Thoracic aorta (tissue), 2 donors: ENCODE measurements around the gene B3GALT6. TPM values are rescaled to one million over a fixed set of nuclear protein-coding genes. Genes with fewer than 3 reads are reported as not detected.

Experiments used
- ATAC-seq: fragments of 150-250 bp; one replicate; pipeline ENCODE4 v1.8.0; 2017; ENCODE audit warnings: low read depth; ENCODE audit not compliant: insufficient number of reproducible peaks, low FRiP score
- DNase-seq: peaks from one replicate; pipeline ENCODE4 v3.0.0-alpha.2; 2020; ENCODE audit warnings: low spot score
- H3K27ac ChIP-seq, 2 donors: fragments of 200-600 bp; sonication (generic); 1 replicate in 1 of 2; 2 replicates in 1 of 2; pipeline ENCODE4 v1.5.1; 2016; ENCODE audit warnings: mild to moderate bottlenecking in 2 of 2, moderate library complexity in 2 of 2
- H3K27me3 ChIP-seq: fragments of 200-600 bp; sonication (generic); replicated peaks from 2 replicates; pipeline ENCODE4 v1.6.0; 2016; ENCODE audit warnings: mild to moderate bottlenecking; ENCODE audit not compliant: insufficient read depth
- H3K36me3 ChIP-seq: fragments of 200-600 bp; sonication (generic); one replicate; pipeline ENCODE4 v1.5.1; 2016
- H3K4me1 ChIP-seq, 2 donors: fragments of 200-600 bp; sonication (generic); 1 replicate in 1 of 2; 2 replicates in 1 of 2; pipeline versions ENCODE4 v1.5.1 to v1.6.0; 2016; ENCODE audit warnings: low read depth in 2 of 2, mild to moderate bottlenecking in 1 of 2; ENCODE audit not compliant: control insufficient read depth in 1 of 2
- H3K4me3 ChIP-seq: fragments of 200-600 bp; sonication (generic); 2 replicates; pipeline ENCODE4 v1.5.1; 2016; ENCODE audit warnings: mild to moderate bottlenecking
- H3K9me3 ChIP-seq: fragments of 200-600 bp; sonication (generic); 2 replicates; pipeline ENCODE4 v1.5.1; 2016
- total RNA-seq, 2 donors: library from RNA; depleted of rRNA; stranded (reverse); fragments of >200 nt; gene quantifications; one replicate each; pipeline versions ENCODE4 v1.1.0 to v1.2.3, GENCODE V29; 2016
- TF ChIP-seq, protein P1 (sequence below): fragments of 200-600 bp; sonication (generic); IDR thresholded peaks from one replicate; pipeline ENCODE4 v1.5.1; 2019; ENCODE audit warnings: antibody characterized with exemption

Gene B3GALT6
- total RNA-seq, 2 donors from 2014 or later, result 15.5 to 25.3 TPM

DNA sequence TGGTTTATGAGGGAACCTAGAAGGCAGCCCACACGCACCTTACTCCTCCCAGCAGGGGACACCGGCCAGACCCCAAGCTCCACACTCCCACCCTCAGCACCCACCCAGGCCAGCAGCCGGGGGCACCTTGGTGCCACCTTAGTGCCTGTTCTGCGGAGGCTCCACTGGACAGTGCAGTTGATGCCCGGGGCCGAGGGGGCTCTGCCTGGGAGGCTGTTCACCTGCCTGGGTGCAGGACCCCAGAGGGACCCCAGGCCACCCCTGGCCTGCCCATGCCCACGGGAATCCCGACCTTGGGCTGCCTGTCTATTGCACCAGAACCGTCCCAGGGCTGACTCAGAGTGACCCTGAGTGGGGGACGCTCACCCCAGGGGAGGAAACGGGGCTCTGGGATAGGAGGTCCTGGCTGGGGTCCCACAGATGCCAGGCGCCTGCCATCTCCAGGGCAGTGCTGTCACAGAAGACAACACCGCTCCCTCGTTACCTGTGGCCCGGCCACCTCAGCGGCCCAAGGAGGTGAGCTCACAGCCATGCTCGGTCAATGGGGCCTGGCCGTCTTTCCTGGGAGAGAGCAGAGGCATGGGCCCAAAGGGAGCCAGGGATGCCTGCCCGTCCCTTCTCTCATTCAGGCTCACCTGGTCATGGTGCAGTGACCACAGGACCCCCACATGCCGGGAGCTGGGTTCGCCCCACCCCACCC lies 48.9 kb downstream of the B3GALT6 start:
- DNase-seq, result no peak
- Histone ChIP-seq H3K27me3 (no peaks in the 10 kb centered on the region), H3K4me3 (no peak overlapping the region), H3K4me1 (no peaks in the 10 kb centered on the region), H3K27ac (no peak overlapping the region), H3K9me3 (no peaks in the 10 kb centered on the region), H3K36me3 (no peaks in the 10 kb centered on the region)
- no peak for ATAC-seq
- TF ChIP-seq, protein P1, sequence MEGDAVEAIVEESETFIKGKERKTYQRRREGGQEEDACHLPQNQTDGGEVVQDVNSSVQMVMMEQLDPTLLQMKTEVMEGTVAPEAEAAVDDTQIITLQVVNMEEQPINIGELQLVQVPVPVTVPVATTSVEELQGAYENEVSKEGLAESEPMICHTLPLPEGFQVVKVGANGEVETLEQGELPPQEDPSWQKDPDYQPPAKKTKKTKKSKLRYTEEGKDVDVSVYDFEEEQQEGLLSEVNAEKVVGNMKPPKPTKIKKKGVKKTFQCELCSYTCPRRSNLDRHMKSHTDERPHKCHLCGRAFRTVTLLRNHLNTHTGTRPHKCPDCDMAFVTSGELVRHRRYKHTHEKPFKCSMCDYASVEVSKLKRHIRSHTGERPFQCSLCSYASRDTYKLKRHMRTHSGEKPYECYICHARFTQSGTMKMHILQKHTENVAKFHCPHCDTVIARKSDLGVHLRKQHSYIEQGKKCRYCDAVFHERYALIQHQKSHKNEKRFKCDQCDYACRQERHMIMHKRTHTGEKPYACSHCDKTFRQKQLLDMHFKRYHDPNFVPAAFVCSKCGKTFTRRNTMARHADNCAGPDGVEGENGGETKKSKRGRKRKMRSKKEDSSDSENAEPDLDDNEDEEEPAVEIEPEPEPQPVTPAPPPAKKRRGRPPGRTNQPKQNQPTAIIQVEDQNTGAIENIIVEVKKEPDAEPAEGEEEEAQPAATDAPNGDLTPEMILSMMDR, result no peak

DNA sequence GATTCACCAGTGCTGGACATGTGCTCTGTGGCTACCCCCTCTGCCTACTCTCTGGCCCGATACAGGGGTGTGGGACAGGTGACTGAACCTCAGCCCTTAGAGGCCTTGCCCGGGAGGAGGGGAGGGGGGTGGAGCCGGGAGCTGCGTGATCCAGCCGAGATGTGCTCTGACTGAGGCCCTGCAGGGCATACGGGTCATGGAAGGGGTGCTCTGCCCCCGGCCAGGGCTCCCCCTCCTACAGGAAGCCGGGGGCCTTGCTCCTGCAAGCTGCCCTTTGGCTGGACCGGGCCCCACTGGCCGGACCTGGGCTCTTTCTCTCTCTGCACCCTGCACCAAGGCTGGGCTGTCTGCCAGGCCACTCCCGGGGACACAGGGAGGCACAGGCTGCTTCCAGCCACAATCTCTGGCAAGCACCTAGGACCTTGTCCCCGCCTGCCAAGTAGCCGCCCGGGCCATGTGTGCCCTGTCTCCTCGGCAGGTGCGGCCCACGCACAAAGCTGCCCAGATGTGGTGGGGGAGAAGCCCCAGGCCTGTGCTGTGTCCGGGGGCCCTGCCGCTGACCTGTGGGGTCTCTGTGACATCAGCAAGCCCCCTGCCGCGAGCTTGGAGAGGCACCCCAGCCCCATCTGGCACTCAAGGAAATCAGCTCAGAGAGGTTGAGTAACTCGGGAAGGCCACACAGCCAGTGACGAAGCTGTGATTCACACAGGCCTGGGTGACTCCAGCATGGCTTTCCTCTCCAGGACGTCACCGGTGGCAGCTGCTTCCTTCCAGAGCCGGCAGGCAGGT lies 49.7 kb downstream of the B3GALT6 start:
- H3K27ac ChIP-seq, result no peak overlapping the region
- H3K36me3 ChIP-seq, result no peaks in the 10 kb centered on the region
- H3K4me1 ChIP-seq, result no peaks in the 10 kb centered on the region
- ATAC-seq (no peak), DNase-seq (no peak)
- H3K9me3 ChIP-seq, result no peaks in the 10 kb centered on the region
- TF ChIP-seq, protein P1, result no peak
- H3K4me3 ChIP-seq, result no peak overlapping the region
- no peaks in the 10 kb centered on the region for H3K27me3 ChIP-seq

DNA sequence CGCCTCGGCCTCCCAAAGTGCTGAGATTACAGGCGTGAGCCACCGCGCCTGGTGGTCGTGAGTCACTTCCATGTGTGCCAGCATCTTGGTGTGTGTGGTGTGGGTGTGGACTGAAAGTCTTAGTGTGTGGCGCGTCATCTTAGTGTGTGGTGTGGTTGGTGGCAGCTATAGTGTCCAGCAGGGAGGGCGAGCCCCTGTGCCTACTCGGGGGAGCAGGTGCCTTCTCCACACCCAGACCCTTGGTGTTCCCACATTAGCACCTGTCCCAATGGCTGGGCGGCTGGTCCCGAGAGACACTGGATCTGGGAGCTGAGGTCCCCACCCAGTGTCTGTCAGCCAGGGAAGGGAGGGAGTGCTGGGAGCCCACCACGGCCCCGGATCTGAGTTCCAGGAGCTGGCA lies 51.0 kb downstream of the B3GALT6 start:
- Histone ChIP-seq H3K4me3 (no peak overlapping the region), H3K27me3 (no peaks in the 10 kb centered on the region), H3K9me3 (no peaks in the 10 kb centered on the region), H3K36me3 (no peaks in the 10 kb centered on the region), H3K27ac (no peak overlapping the region), H3K4me1 (no peaks in the 10 kb centered on the region)
- TF ChIP-seq, protein P1, result no peak
- no peak for DNase-seq
- ATAC-seq, result no peak

DNA sequence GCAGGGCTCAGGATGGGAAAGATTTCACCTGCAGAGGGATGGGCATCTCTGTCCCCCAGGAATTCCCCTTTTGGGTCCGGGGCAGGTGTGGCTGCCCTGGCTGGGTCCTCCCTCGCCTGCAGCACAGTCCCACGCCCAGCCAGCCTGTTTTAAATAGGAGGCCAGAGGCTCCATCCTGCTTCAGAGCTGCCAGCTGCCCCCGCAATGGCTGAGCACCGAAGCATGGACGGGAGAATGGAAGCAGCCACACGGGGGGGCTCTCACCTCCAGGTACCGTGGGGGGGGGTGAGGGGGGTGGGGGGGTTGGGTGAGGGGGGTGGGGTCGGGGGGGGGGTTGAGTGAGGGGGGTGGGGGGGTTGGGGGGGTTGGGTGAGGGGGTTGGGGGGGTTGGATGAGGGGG lies 51.8 kb downstream of the B3GALT6 start:
- no peak for ATAC-seq

More for the DNA sequence above, 51.8 kb downstream of the B3GALT6 start:
- Histone ChIP-seq H3K4me3 (no peak overlapping the region), H3K36me3 (no peaks in the 10 kb centered on the region), H3K4me1 (no peaks in the 10 kb centered on the region), H3K27me3 (no peaks in the 10 kb centered on the region), H3K27ac (no peak overlapping the region), H3K9me3 (no peaks in the 10 kb centered on the region)
- TF ChIP-seq, protein P1, result no peak
- no peak for DNase-seq

Other genes starting within 250 kb of the B3GALT6 start
- 10 to 100 TPM; 50.1 to 98.8 TPM for gene HES4, start 232.1 kb upstream of the B3GALT6 start, total RNA-seq
- gene ISG15, start 218.7 kb upstream of the B3GALT6 start, total RNA-seq, result 100 to 1,000 TPM in 1 of 2 donors, 10 to 100 TPM in 1; 31.5 to 104 TPM
- 10 to 100 TPM; 36.2 to 36.7 TPM for gene AGRN, start 212.1 kb upstream of the B3GALT6 start, total RNA-seq
- gene RNF223, start 157.9 kb upstream of the B3GALT6 start, total RNA-seq, result under 1 TPM in 1 of 2 donors, not detected in 1; 0.71 TPM
- 10 to 100 TPM; 10.8 to 21.2 TPM for gene C1orf159, start 116.1 kb upstream of the B3GALT6 start, total RNA-seq
- not detected for gene TTLL10, start 58.4 kb upstream of the B3GALT6 start, total RNA-seq
- 1 to 10 TPM in 1 of 2 donors, not detected in 1; 1.3 TPM for gene TNFRSF18, start 25.6 kb upstream of the B3GALT6 start, total RNA-seq
- 1 to 10 TPM in 1 of 2 donors, not detected in 1; 1.8 TPM for gene TNFRSF4, start 18.1 kb upstream of the B3GALT6 start, total RNA-seq
- 100 to 1,000 TPM; 157 to 230 TPM for gene SDF4, start 236 bp upstream of the B3GALT6 start, total RNA-seq
- gene C1QTNF12, start 14.5 kb downstream of the B3GALT6 start, total RNA-seq, result 10 to 100 TPM in 1 of 2 donors, 1 to 10 TPM in 1; 2.9 to 12.5 TPM
- 10 to 100 TPM; 43.5 to 57.7 TPM for gene UBE2J2, start 41.6 kb downstream of the B3GALT6 start, total RNA-seq
- gene SCNN1D, start 48.2 kb downstream of the B3GALT6 start, total RNA-seq, result 10 to 100 TPM in 1 of 2 donors, 1 to 10 TPM in 1; 1.8 to 10.3 TPM
- gene ACAP3, start 75.7 kb downstream of the B3GALT6 start, total RNA-seq, result 100 to 1,000 TPM in 1 of 2 donors, 10 to 100 TPM in 1; 41.6 to 121 TPM
- gene PUSL1, start 76.4 kb downstream of the B3GALT6 start, total RNA-seq, result 10 to 100 TPM; 22.1 to 22.6 TPM
- 100 to 1,000 TPM; 192 to 195 TPM for gene INTS11, start 92.4 kb downstream of the B3GALT6 start, total RNA-seq
- 10 to 100 TPM; 16.4 to 26.3 TPM for gene CPTP, start 92.6 kb downstream of the B3GALT6 start, total RNA-seq
- gene TAS1R3, start 99.0 kb downstream of the B3GALT6 start, total RNA-seq, result under 1 TPM in 1 of 2 donors, not detected in 1; 0.14 TPM
- gene DVL1, start 117.2 kb downstream of the B3GALT6 start, total RNA-seq, result 100 to 1,000 TPM in 1 of 2 donors, 10 to 100 TPM in 1; 66.2 to 101 TPM
- gene MXRA8, start 126.3 kb downstream of the B3GALT6 start, total RNA-seq, result 100 to 1,000 TPM; 239 to 326 TPM
- 10 to 100 TPM; 43.5 to 94.5 TPM for gene AURKAIP1, start 143.0 kb downstream of the B3GALT6 start, total RNA-seq
- 100 to 1,000 TPM; 214 to 313 TPM for gene CCNL2, start 167.1 kb downstream of the B3GALT6 start, total RNA-seq
- 100 to 1,000 TPM in 1 of 2 donors, 10 to 100 TPM in 1; 96.9 to 121 TPM for gene MRPL20, start 175.1 kb downstream of the B3GALT6 start, total RNA-seq
- under 1 TPM in 1 of 2 donors, not detected in 1; 0.68 TPM for gene ANKRD65, start 189.0 kb downstream of the B3GALT6 start, total RNA-seq
- gene VWA1, start 203.5 kb downstream of the B3GALT6 start, total RNA-seq, result 10 to 100 TPM; 21.7 to 23.6 TPM
- under 1 TPM in 1 of 2 donors, not detected in 1; 0.27 TPM for gene ATAD3C, start 217.5 kb downstream of the B3GALT6 start, total RNA-seq
- 10 to 100 TPM; 15.4 to 30.9 TPM for gene ATAD3B, start 239.5 kb downstream of the B3GALT6 start, total RNA-seq